Activated CD4-positive, CD25-positive, alpha-beta regulatory T cell treated with anti-CD3 and anti-CD28 coated beads, Interleukin-2, amount 50 U/mL, for 16 hours (primary cell): ENCODE results near the gene SYT1.

Source experiments
- DNase-seq: peaks from one replicate; pipeline ENCODE4 v3.0.0-alpha.2; 2020; ENCODE audit warnings: low read depth, low spot score

SYT1 gene

GRCh38 chr12:79138872-79139271 is 274.3 kb downstream of the SYT1 start:
- no peak for DNase-seq

- DNase-seq, result no peak
These were observed 276.1 kb downstream of the SYT1 start for GRCh38 chr12:79140711-79141110.

- no peak for DNase-seq
These were observed 277.2 kb downstream of the SYT1 start for GRCh38 chr12:79141776-79142175.

GRCh38 chr12:79143803-79144202 is 279.2 kb downstream of the SYT1 start:
- no peak for DNase-seq

GRCh38 chr12:79151956-79152355 is 287.4 kb downstream of the SYT1 start:
- no peak for DNase-seq

- no peak for DNase-seq
These were observed 291.1 kb downstream of the SYT1 start for GRCh38 chr12:79155683-79156082.

GRCh38 chr12:79156846-79157463 is 292.4 kb downstream of the SYT1 start:
- DNase-seq, result no peak

GRCh38 chr12:79161249-79161934 is 296.8 kb downstream of the SYT1 start:
- DNase-seq, result no peak

- no peak for DNase-seq
These were observed 297.7 kb downstream of the SYT1 start for GRCh38 chr12:79162147-79162772.

GRCh38 chr12:79162948-79163347 is 298.4 kb downstream of the SYT1 start:
- no peak for DNase-seq

- no peak for DNase-seq
These were observed 300.3 kb downstream of the SYT1 start for GRCh38 chr12:79164890-79165289.

- DNase-seq, result no peak
These were observed 304.1 kb downstream of the SYT1 start for GRCh38 chr12:79168687-79169086.

GRCh38 chr12:79174626-79175025 is 310.1 kb downstream of the SYT1 start:
- no peak for DNase-seq

- no peak for DNase-seq
These were observed 318.4 kb downstream of the SYT1 start for GRCh38 chr12:79183003-79183402.

- DNase-seq, result no peak
These were observed 319.4 kb downstream of the SYT1 start for GRCh38 chr12:79183926-79184325.

- DNase-seq, result no peak
These were observed 321.9 kb downstream of the SYT1 start for GRCh38 chr12:79186506-79186905.

GRCh38 chr12:79187032-79187431 is 322.5 kb downstream of the SYT1 start:
- DNase-seq, result no peak

- no peak for DNase-seq
These were observed 326.8 kb downstream of the SYT1 start for GRCh38 chr12:79191391-79191790.

GRCh38 chr12:79194595-79194994 is 330.0 kb downstream of the SYT1 start:
- no peak for DNase-seq

- no peak for DNase-seq
These were observed 334.6 kb downstream of the SYT1 start for GRCh38 chr12:79199166-79199565.

GRCh38 chr12:79200176-79200575 is 335.6 kb downstream of the SYT1 start:
- DNase-seq, result no peak

- DNase-seq, result no peak
These were observed 338.6 kb downstream of the SYT1 start for GRCh38 chr12:79203058-79203647.

- no peak for DNase-seq
These were observed 342.3 kb downstream of the SYT1 start for GRCh38 chr12:79206871-79207270.
